Measurements from ENCODE around the gene CRISP1. TPM values are rescaled to one million over a fixed set of nuclear protein-coding genes. Genes with fewer than 3 reads are reported as not detected.

Gene CRISP1
- polyA plus RNA-seq, 1 of the 3 experiments (the other 2 are of a cell fraction): not detected

GRCh38 chr6:49906526-49906925 lies 40.2 kb upstream of the CRISP1 start:
- Histone ChIP-seq H3K4me2 (no peak overlapping the region), H3K9me3 (no peaks in the 10 kb centered on the region), H3K79me2 (ENCODE audit: insufficient read depth) (no peaks in the 10 kb centered on the region), H3K9ac (no peak overlapping the region), H2AFZ (ENCODE audit: low read depth) (no peak overlapping the region), H3K36me3 (replicated peaks in 1 of 2; ENCODE audit: control insufficient read depth in 1 of 2, insufficient read depth in 2 of 2, low read length in 1 of 2) (no peaks in the 10 kb centered on the region), H3K9me2 (no peaks in the 10 kb centered on the region), H3K27ac (ENCODE audit: low read depth in 2 of 2, low read length in 1 of 2) (no peak overlapping the region), H3K27me3 (ENCODE audit: insufficient read depth) (no peaks in the 10 kb centered on the region), H3K4me3 (ENCODE audit: low read depth in 2 of 2, low read length in 1 of 2) (no peak overlapping the region), H4K20me1 (ENCODE audit: insufficient read depth) (no peaks in the 10 kb centered on the region), H3F3A (replicated peaks; ENCODE audit: insufficient read depth) (no peaks in the 10 kb centered on the region), H3K4me1 (ENCODE audit: control insufficient read depth in 1 of 2, insufficient read depth in 2 of 2, low read depth in 1 of 2, low read length in 1 of 2) (no peaks in the 10 kb centered on the region)
- CTCF ChIA-PET: no interaction called here
- 0% methylated on average over 1 of the region's 1 CpG for WGBS (ENCODE audit: low lambda C conversion rate)
- POLR2A ChIA-PET: no interaction called here
- DNase-seq: no peak
- TF ChIP-seq REST (IDR thresholded peaks at IDR 0.05; ENCODE audit: low read depth, low read length) (no peak), JUND (IDR thresholded peaks at IDR 0.05) (no peak), ELF1 (IDR thresholded peaks at IDR 0.05) (no peak), CHD2 (IDR thresholded peaks at IDR 0.05; ENCODE audit: low read length, partially characterized antibody) (no peak), FOSL2 (IDR thresholded peaks at IDR 0.05; ENCODE audit: borderline replicate concordance, low read depth) (no peak), FOXJ3 (CRISPR knock-in tag; IDR thresholded peaks at IDR 0.05) (no peak), GABPA (IDR thresholded peaks at IDR 0.05; ENCODE audit: low read depth) (no peak), RAD21 (IDR thresholded peaks at IDR 0.05; ENCODE audit: low read length) (no peak), USF2 (IDR thresholded peaks at IDR 0.05; ENCODE audit: borderline replicate concordance, low read depth, low read length) (no peak), CTCF (IDR thresholded peaks at IDR 0.05) (no peak), TEAD4 (IDR thresholded peaks at IDR 0.05; ENCODE audit: borderline replicate concordance, insufficient read depth) (no peak), GATA2 (CRISPR knock-in tag; IDR thresholded peaks at IDR 0.05) (no peak), TAF1 (IDR thresholded peaks at IDR 0.05; ENCODE audit: borderline replicate concordance, low read depth, low read length) (no peak), USF1 (IDR thresholded peaks at IDR 0.05; ENCODE audit: borderline replicate concordance, low read depth) (no peak)
